GM19035 (cell line): ENCODE measurements around the gene ZNF438.
"Not testable (repeated sequence)": the region's sequence is repeated elsewhere in the genome, so short reads cannot be mapped to it uniquely, and the experiment has no call there.

Source experiments
- ATAC-seq: cut with Tn5 transposase; IDR thresholded peaks from one replicate; pipeline ENCODE4 v1.9.1; 2021; ENCODE audit not compliant: unreplicated experiment

The ZNF438 gene

DNA sequence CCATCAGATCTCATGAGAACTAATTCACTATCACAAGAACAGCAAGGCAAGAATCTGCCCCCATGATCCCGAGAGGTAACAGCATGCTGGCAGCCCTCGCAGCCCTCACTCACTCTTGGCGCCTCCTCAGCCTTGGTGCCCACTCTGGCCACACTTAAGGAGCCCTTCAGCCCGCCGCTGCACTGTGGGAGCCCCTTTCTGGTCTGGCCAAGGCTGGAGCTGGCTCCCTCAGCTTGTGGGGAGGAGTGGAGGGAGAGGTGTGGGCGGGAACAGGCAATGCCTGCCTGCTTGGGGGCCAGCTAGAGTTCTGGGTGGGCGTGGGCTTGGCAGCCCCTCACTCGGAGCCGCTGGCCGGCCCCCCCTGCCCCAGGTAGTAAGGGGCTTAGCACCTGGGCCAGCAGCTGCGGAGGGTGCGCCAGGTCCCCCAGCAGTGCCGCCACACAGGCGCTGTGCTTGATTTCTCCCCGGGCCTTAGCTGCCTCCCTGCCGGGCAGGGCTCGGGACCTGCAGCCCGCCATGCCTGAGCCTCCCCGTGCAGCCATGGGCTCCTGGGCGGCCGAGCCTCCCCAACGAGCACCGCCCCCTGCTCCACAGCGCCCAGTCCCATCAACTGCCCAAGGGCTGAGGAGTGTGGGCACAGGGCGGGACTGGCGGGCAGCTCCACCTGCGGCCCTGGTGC, 24.0 kb upstream of the ZNF438 start:
- no peak for ATAC-seq

DNA sequence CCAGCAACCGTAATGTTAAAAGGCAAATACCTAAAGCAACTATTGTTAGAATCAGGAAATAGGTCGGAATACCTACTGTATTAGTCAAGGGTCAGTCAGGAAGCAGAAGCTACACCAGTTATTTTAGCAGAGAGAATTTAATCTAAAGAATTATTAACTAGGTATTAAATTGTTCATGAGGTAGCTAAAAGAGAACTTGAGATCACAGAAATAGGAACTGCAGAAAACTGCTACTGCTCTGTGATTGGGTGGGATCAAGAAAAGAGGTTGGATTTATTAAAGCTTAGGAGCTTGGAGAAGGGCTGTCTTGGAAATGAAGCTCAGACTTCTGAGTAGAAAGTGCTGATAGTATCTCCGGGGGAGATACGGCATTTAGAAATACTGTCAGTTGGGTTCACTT, 20.0 kb upstream of the ZNF438 start:
- ATAC-seq: no peak

DNA sequence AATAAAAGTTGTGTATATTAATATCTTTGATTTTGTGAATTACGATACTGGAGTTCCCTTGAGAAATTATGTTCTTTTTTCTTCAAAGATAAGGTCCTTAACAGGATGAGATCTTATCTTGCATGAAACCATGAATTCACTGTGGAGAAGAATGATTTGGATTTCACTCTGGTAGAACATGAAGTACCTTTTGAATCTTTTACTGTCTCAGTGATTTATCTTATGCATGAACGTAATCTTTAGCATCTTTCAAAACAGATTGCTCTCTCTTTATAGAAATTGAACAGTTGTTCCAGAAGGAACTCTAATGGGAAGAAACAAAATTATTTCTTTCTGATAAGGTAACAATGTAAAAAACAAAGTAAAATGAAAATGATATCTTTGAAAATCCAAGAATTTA, 11.0 kb upstream of the ZNF438 start:
- no peak for ATAC-seq

DNA sequence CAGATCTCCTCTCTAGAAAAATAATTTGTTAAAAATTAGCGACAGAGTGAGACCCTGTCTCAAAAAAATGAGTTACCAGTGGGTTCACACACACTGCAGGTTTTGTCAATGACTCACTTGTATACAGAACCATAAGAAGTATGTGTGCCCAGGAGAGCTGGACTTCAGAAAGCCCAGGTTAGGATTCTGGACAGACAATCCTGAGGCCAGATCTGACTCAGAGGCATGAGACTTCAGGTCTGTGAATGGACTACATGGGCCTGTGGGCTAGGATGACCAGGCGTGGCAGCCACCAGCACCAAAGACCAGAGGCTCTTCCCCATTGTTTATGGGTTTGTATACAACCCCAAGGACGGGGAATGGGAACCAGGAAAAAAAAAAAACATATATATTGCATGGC, 9.3 kb upstream of the ZNF438 start:
- no peak for ATAC-seq

DNA sequence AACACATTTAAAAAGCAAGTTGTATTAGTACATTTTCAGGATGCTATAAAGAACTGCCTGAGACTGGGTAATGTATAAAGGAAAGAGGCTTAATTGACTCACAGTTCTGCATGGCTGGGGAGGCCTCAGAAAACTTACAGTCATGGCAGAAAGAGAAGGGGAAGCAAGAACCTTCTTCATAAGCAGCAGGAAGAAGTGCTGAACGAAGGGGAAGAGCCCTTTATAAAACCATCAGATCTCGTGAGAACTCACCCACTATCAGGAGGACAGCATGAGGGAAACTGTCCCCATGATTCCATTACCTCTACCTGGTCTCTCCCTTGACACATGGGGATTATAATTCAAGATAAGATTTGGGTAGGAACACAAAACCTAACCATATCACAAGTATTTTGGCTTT, 7.3 kb upstream of the ZNF438 start:
- ATAC-seq: not testable (repeated sequence)

DNA sequence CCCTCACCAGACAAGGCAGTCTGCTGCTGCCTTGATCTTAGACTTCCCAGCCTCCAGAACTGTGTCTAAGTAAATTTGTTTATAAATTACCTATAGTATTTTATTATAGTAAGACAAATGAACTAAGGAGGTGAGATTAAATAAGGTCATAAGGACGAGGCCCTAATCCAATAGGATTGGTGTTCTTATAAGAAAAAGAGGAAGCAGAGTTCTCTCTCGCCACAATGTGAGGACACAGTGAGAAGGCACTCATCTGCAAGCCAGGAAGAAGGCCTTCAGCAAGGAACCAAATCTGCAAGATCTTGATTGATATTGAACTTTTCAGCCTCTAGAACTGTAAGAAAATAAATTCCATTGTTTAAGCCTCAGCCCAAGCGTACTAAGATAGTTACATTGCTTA, 6.1 kb upstream of the ZNF438 start:
- no peak for ATAC-seq

DNA sequence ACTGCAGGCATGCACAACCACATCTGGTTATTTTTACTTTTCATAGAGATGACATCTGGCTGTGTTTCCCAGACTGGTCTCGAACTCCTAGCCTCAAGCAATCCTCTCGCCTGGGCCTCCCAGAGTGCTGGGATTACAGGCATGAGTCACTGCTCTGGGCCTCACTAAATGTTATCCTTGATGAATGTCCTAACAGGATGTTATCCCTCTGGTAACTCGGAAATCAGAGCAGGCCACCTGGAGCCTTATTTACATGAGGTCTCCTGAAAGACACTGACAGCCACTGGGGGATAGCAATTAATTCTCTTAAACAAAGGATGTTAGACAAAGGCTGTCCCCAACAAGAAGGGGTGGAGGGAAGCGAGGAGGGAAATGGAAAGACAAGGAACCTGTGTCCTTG, 4.5 kb upstream of the ZNF438 start:
- ATAC-seq: no peak

DNA sequence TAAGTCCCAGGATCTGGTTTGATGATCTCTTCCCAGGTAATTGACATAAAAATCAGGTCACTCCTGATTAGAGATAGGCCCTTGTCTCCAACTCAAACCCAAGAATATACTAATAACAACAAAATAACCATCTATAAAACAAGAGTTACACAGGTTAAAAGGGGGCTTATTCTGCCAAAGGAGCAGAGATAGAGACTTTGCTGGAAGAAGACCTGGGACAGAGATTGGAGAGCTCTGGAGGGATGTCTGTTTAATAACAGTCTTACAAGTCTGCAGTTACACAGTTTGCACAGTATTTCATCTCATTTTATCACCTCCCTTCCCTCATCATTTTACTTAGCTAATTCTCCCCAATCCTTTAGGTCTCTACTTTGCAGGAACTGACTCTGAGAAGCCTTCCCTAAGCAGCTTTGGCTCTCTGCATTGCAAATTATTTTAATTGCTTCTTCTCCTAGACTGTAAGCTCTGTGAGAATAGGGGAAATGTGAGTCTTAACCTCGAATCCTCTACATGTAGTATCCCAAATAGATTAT, 3.7 kb upstream of the ZNF438 start:
- no peak for ATAC-seq

DNA sequence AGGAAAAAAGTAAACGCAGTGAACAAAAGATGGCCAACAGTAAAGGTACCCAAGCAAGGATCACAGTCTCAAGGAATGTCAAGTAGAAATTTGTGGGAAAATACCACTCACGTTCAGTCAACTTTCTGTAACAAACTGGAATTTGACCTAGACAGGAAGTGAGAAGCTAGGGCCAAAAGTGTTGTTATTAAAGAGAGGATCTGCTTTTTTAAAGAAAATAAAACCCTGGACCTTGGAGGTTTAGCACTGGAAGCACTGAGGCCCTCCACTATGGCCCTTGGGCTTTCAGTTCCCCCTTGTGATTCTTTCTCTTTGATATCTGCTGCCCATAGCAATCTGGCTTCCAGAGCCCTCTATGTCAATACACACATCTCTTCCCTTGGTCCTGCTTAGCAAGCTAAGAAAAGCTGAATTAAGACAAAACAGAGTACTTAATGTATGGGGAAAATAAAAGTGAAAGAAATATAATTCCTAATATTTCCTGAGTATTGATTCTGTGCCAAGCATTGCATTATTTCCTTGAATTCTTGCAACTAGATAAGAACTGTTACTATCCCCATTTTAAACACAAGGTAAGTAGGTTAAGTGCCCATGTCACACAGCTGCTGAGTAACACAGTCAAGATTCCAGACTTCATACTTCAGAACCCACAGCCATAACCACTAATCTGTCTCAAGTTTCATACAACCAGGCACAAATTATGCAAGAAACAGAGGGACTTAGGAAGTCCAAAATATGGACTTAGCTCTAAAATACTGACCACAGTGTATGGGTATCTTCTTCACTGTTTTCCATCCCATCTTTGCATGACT, 2.6 kb upstream of the ZNF438 start:
- no peak for ATAC-seq

DNA sequence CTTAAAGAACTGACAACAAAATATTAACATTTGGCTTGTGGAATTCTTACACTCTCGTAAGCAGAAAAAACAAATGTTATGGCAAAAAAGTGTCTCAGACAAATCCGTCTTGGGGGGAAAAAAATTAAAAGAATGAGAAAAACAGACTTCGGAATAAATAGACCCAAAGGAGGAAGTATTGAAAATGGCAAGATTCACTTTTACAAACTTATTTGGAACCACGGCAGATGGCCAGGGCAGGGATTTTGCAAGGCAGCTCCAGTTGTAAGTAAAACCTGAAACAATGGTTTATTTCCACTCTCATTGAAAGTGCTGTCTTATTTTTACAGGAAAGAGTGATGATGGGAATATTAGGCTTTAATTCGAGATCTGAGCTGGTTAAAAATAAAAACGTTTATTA, 1.5 kb upstream of the ZNF438 start:
- ATAC-seq: no peak

DNA sequence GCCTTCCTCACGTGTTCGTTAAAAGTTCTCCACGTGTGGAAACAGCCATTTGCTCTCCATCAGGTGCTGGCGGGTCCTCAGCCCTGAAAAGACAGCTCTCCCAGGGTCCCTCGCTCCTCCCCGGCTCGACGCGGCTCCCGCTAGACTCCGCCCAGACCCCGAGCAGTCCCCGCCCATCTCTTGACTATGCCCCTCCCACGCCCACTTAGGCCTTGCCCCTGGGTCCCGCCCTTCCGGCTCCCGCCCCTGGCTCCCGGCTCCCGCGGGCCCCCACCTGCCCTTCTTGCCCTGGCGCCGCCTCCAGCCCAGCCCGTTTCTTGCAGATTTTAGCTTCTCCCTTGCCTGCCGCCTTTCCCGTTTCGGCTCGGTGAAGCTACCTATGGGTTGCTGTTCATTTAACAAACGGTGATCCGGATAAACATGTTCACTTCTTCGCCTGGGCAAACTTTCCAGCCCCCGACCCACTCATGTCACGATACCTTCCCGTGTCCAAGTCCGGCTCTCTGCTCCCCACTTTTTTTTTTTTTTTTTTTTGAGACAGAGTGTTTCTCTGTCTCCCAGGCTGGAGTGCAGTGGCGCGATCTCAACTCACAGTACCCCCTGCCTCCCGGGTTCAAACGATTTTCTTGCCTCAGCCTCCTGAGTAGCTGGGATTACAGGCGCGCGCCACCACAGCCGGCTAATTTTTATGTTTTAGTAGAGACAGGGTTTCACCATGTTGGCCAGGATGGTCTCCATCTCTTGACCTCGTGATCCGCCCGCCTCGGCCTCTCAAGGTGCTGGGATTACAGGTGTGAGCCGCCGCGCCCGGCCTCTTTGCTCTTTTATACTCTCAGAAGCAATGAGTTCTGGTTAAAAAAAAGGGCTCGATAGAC, 830 bp upstream of the ZNF438 start:
- peak; percentile 87 for ATAC-seq

DNA sequence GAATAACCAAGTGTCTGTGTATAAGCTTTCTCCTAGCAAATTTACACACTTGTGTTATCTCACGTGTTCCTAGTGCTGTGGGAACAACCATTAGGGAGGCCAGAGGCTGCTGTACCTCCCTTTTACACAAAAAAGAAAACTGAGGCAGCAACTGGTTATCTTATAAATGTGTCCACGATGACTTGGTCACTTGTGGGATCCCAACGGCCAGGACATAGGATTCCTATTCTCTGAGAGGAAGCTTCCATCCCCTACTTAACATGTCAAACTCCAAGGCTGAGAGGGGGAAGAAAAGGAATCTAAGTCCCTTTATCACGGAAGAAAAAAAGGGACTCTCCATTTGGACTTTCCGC, 484 bp downstream of the ZNF438 start:
- no peak for ATAC-seq

DNA sequence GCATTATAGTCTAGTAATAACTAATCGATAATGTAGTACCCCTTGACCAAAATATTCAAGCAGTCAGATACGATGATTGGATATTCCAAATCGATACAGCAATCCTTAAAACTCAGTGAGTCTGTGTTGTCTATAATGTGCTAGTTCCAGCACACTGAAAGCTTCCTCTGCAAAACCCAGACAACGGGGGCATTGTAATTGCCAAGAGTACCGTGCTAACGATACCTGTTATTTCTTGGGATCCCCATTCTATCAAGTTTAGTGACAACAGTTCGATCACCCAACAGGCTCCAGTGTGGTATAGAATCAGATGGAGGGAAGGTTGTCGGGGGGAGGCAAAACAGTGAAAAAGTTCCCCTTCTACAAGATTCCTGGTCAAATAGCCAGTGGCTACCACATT, 865 bp downstream of the ZNF438 start:
- no peak for ATAC-seq

DNA sequence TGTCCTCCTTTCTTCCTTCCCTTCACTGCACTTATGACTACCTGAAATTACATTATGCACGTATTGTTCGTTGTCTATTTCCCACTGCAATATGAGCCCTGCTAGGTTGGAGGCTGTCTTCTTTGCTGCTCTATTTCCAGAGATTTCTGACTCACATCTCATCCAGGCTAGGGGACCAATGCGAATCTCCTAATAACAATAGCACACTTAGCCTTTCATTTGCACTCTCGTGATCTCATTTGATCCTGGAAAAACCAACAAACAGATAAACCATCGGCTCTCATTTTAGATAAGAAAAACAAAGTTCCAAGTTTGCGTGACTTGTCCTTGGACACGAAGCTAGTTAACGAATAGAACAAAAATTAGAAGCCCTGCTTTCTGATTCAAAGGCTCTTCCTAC, 1.4 kb downstream of the ZNF438 start:
- ATAC-seq: no peak

DNA sequence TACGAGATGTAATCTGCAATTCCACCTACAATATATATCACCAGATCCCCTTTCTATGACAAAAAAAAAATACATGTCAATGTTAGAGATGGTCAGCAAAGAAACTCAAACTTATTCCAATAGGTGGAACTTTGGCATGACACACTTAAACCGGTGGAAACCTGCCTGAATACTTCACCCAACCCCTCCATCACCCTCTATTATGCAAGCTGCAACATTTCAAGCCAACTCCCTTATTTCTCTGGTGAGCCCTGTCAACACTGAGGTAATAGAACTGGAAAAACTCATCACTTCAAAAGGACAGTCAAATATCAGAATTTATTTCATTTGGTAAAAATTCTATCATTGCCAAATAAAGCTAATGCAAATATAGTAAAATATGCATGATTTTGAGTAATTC, 3.6 kb downstream of the ZNF438 start:
- no peak for ATAC-seq

DNA sequence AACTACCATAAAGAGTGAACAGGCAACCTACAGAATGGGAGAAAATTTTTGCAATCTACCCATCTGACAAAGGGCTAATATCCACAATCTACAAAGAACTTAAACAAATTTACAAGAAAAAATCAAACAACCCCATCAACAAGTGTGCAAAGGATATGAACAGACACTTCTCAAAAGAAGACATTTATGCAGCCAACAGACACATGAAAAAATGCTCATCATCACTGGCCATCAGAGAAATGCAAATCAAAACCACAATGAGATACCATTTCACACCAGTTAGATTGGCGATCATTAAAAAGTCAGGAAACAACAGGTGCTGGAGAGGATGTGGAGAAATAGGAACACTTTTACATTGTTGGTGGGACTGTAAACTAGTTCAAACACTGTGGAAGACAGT, 5.4 kb downstream of the ZNF438 start:
- ATAC-seq: not testable (repeated sequence)

DNA sequence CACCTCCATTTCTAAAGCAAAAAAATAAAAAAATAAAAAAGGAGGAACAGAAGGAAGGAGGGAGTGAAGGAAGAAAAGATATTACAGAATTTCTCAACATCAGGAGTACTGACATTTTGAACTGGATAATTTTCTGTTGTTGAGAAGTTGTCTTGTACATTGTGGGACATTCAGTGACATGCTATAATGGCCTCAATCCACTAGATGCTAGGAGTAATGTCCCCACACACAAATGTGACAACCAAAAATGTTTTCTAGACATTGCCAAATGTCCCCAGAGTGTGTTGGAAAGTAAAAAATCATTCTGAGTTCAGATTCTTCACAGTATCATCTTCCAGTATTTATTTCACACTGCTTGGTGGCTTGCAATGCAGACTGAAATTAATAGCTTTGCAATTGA, 6.5 kb downstream of the ZNF438 start:
- no peak for ATAC-seq

DNA sequence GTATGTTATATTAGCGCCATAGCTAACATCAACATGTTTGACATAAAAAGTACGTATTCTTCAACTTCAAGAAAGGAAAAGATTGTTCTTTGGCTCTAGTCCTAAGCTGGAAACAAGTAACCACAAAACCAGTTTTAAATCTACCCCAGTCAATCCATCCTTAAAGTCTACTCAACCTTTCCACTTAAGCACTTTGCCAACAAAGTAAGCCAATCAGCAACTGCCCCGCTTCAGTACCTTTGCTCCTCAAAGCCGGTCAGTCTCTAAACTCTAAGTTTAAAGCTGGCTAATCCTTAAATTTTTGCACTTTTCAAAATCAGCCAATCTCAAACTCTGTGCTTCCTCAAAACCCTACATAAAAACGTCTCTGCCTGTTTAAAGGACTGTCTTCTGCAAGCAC, 8.1 kb downstream of the ZNF438 start:
- ATAC-seq: no peak

DNA sequence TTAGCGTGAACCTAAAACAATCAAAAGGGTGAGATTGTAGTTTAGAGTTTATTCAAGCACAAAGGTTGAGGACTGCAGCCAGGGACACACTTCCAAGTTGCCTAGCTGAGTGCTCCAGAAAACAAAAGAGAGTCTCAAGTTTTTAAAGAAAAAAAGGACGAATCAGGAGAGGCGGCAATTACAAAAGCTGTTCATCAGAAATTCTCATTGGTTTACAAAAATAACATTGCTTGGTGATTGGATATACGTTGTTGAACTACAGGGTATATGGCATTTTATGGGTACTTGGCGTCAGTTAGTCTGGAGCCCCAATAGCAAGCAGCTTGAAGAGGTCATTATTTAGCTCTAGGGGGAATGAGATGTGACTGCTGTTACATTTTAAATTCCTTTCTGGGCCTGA, 11.5 kb downstream of the ZNF438 start:
- no peak for ATAC-seq

DNA sequence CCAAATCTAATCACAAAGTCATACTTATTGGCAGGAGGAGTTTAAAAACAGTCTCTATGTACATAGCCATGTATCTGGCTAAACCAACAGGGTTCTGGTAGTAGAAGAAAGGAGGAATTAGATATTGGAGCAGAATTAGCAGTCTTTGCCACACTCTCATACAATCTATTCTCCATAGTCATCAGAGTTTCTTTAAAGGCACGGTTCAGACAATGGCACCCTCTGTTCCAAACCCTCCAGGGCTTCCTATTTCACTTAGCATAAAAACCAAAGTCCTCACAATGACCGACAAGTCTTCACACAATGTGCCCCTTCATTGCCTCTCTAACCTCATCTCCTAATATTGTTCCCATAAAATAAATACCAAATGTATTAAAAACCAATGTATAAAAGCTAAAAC, 12.7 kb downstream of the ZNF438 start:
- ATAC-seq: no peak

DNA sequence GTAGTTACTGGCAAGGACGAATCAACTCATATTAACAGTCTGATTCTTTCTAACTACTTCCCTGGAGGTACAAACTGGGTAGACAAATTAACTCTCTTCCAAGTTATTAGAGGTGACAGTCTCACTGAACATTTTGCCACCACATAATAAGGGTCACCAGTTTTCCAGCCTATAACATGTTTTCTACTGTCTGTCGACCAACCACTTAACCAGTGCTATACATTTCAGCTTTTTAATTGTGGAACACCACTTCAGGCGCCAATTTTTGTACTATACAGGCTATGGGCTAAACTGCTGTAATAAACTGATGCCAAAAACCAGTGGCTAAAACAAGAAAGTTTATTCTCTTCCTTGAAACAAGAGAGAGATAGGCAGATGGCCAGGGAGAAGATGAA, 13.3 kb downstream of the ZNF438 start:
- ATAC-seq: no peak
